Hematopoietic multipotent progenitor cell treated with erythropoietin and hydrocortisone succinate and interleukin-3 and kit ligand, for 4 days (in vitro differentiated cells): ENCODE results near the gene BTBD6.

Source experiments
- DNase-seq: peaks from one replicate; pipeline ENCODE4 v3.0.0-alpha.2; 2015

The BTBD6 gene

DNA sequence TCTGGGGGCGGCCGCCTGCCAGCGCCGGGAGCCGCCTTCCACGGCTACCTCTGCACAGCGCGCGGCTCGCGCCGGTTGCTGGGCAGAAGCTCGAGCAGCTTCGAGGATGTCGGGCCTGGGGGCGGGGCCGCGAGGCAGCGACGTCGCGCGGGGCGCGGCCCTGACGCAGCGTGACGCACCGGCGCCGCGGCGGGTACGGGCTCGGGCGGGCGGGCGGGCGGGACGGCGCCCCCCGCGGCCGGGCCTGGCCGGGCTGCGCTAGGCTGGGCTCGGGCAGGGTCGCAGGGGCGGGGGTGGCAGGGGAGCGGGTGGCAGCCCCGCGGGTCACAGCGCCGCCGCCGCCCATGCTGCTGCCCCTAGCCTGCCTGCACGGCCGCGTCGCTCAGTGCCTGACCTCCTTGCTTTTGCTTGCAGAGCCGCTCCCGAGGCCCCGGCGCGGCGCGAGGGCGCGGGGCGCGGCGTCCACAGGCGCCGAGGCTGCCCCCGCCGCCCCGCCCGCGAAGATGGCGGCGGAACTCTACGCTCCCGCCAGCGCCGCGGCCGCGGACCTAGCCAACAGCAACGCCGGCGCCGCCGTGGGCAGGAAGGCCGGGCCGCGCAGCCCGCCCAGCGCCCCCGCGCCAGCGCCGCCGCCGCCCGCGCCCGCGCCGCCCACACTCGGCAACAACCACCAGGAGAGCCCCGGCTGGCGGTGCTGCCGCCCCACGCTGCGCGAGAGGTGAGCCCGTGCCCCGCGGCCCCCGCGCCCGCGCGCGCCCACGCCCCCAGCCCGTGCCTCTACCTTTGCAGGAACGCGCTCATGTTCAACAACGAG is at the start of gene BTBD6:
Gene BTBD6 (plus strand): TSS at position 166 of the 814 bp plus-strand sequence. CDS start 179 bp downstream, at position 345.
- peak; percentile 94 for DNase-seq

DNA sequence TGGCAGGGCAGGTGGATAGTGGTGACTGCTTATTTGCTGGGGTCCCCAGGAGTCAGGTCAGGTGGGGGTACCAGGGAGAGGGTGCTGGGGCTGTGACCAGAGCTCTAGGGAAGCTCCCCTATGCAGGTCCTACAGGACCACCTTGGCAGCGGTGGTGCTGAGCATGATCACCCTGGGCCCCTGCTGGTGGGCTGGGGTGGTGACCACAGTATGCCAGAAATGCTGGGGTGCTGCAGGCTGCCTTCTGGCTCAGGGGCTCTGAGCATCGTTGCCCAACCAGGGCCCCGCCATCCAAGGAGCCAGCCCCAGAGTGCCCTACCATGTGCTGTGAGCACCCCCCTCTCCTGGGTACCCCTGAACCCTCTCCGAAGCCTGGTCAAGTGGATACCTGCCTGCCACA is 49.7 kb upstream of the BTBD6 start:
- DNase-seq = no peak

- DNase-seq = no peak
Observed at GRCh38 chr14:105199093-105199492, 49.2 kb upstream of the BTBD6 start.

- no peak for DNase-seq
Observed at GRCh38 chr14:105200074-105200473, 48.3 kb upstream of the BTBD6 start.

- DNase-seq = no peak
Observed at GRCh38 chr14:105200641-105201040, 47.7 kb upstream of the BTBD6 start.

GRCh38 chr14:105201156-105201924 is 47.0 kb upstream of the BTBD6 start:
- no peak for DNase-seq

DNA sequence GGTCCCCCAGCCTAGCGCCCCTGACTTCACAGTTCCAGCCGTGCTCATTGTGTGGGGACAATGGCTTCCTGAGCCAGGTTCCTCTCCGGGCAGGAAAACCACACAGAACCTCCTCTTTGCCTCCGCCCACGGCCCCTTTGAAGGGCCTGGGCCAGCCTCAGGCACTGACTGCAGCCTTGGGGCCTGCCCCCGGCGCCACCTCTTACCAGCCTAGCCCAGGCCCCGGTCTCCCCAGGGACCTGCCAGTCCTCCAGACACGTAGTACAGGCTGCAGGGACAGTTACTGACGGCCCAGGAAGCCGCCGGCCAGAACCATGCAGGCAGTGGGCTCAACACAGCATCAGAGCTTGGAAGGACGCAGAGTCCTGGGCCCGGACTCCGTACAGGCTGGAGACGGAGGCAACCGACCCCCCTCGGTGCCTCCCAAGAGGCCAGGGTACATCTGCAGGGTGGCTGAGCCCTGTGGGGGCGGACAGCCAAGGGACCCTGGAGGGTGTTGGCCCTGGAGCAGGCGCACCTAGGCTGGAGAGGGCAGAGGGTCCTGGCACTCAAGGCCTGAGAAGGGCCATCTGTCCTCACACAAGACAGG is 46.3 kb upstream of the BTBD6 start:
- DNase-seq = peak; percentile 81

GRCh38 chr14:105203057-105203531 is 45.2 kb upstream of the BTBD6 start:
- peak; percentile 70 for DNase-seq

DNA sequence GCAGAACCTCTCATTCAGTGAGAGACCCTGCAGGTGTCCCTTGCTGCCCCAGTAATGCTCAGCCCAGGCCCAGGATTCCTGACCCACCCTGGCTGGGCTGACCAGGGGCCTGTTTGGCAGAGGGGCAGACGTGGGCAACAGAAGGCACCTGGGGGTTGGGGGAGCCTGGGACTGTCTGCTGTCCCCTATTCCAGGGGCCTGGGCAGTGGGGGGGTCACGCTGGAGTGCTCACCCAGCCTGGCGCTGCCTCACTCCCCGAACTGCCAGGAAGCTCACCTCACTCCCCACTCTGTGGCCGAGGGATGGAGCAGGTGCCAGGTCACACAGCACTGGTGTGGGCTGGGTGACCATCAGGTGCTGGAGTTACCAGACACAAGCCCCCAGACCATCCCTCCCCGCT is 44.6 kb upstream of the BTBD6 start:
- DNase-seq = no peak

GRCh38 chr14:105204206-105204930 is 44.0 kb upstream of the BTBD6 start:
- DNase-seq = no peak

DNA sequence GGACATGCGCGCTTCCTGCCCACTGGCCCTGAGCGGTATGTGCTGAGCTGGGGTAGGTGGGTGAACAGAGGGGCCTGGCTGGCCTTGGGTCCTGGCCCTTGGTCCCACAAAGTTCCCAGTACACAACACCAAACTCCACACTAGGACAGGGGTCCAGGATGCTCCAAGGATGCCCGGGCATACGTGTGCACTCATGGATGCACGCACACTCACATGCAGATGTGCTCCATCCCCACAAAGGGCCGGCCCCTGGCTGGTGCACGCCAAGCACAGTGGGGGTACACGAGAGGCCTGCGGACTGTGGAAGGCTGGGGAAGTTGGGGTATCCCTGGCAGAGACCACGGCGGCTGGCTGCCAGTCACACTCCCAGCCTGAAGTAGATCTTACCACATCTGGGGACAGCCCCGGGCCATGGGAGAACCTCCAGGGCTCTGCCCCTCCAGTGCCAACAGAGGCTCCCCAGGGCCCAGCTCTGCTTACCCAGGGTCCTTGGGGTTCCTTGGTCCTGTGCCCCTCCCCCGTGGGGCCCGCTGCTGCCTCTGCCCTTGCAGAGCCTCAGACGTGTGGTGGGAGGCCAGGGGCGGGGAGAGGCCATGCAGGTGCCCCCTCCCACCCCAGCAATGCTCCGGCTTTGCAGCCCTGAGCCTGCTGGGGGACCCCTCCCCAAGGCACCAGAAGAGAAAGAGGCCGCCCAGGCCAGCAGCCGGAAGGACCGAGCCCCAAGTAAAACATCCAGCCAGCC is 43.2 kb upstream of the BTBD6 start:
- no peak for DNase-seq

DNA sequence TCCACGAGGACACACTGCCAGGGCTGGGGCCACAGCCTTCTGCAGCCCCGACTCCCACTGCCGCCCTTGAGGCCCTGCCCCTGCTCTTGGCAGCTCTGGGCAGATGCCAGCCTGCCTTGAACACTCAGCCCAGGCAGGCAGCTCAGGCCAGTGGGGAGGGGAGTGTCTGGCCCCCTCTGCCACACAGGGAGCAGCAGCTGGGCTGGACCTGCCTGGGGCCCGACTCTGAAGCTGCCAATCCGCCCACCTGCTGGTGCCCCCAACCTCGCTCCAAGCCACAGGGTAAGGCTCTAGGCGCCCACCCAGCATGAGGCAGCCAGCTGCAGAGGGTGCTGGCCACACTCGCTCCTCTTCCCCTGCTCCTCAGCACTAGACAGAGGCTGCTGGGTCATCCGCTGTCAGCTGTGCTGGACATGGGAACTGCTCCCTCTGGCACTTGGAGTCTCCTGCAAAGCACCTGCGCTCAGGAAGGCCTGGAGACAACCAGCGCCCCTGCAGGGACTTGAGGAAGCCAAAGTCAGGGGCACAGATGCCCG is 42.6 kb upstream of the BTBD6 start:
- DNase-seq = no peak

DNA sequence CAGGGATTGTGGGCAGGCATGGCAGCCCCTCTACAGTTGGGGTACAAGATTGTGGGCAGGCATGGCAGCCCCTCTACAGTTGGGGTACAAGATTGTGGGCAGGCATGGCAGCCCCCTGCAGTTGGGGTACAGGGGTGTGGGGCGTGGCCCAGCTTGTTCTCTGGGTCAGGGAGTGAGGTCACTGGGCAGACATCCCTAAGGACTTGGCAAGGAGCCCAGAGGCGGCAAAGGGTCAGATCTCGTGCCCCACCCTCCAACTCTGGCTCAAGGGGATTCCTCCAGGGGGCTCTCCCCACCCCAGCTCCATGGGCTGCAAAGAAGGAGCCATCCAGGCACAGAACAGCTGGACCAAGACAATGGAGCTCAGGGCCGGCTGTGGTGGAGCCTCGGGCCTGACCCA is 41.5 kb upstream of the BTBD6 start:
- no peak for DNase-seq

- peak; percentile 34 for DNase-seq
Observed at GRCh38 chr14:105207460-105207901, 40.9 kb upstream of the BTBD6 start.

DNA sequence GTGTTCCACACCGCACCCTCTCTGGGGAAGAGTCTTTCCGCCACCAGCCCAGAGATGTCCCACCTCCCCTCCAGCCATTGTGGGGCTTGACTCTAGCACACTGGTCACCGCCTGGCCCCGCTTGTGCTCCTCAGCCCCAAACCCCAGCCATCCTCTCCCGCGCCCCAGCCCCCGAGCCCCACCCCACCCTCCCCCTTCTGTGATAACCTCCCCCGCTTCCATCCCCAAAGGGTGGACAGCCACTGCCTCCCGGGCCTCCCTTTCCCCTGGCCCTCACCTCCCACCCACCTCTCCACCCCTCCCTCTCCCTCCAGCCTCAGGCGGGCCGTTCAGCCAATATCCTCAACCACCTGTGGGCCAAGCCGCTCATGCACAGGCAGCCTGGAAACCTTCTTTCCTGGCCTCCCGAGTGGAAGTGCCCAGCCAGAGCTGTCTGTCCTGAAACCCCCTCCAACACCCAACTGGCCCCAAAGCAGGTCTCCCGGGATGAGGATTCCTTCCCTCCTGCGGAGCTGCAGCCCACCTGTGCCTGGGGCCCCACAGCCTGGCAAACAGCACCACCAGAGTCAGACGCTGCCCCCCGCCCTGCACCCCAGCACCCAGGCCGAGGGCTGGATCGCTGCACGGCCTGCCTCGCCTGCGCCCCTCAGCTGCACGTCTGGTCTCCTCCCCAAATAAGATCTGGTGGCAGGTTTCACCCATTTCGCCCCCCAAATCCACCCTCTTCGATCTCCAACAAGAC is 40.2 kb upstream of the BTBD6 start:
- no peak for DNase-seq

DNA sequence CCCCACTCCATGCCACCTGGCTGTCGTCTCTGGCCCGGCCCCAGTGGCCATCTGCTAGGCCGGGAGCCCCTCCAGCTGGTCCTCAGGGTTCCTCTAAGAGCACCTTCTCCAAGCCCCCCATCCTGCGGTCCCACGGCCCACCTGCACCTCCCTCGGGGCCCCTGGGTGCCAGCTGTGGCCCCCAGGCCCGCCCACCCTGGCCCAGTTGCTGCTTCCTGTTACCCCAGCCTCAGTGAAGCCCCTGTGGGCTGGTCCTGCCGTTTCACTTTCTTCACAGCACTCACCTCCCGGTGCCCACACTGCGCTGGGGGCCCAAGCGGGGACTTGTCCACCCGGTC is 39.6 kb upstream of the BTBD6 start:
- no peak for DNase-seq

DNA sequence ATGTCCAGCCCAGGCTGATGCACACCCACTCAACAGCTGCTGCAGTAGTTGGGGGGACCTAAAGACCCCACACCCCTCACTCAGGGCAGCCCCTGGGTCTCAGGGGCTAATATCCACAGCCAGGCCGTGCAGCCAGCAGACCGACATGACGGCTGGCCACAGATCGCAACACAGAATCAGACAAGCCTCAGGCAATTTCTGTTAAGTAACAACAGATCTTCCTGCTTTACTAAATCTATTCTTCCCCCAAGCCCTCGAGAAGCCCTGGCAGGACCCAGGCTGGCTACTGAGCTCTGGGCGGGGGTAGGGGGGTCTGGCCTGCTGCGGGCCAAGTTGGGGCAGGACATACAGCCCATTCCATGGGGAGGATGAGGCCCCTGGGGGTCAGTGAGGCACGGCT is 39.2 kb upstream of the BTBD6 start:
- no peak for DNase-seq

DNA sequence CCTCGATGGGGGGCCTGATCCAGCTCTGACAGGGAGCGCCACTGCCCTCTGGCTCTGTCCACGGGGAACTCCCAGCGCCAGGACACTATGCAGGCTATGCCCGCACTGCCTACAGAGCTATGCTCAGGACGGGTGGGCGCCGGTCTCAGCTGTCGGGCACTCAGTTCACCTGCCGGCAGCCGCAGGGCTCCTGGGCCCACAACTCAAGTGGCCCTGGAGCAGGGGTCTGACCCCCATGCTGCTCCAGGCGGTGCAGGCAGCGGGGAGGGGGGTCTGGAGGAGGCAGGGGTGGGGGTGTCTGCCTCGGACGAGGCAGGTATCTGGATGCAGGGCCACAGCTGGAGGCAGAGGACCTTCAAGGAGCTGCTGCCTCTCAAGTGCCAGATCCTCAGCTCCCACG is 38.7 kb upstream of the BTBD6 start:
- no peak for DNase-seq

DNA sequence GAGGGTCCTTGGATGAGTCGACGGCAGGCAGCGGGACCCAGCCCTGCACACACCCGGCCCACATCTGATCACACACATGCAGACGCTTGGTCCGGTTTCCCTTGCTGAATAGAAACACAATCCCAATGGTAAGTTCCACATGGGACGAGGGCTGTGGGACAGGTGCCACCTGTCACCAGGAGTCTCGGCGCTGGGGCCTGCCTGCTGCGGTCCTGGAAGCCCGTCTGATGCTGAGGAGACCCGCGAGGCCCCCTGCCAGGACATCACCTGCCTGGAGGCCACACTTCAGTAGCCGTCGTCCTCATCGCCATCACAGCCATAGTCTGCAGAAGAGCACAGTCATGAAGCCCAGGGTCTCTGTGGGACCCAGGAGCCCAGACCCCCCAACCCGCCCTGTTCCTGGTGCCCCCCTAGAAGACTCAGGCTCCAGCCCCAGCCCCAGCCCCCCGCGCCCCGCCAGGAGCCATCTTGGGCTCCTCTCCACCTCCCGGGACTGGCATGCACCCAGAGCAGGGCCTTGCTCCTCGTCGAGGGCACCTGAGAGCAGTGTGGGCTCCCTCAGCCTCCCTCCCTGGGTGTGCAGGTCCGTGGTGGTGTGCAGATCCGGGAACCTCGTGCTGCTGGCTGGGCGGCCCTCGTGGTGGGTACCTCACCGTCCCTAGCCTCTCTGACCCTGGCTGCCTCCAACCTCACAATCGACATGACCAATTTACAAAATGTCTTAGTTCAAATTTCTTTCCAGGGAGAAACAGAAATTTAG is 37.9 kb upstream of the BTBD6 start:
- no peak for DNase-seq

DNA sequence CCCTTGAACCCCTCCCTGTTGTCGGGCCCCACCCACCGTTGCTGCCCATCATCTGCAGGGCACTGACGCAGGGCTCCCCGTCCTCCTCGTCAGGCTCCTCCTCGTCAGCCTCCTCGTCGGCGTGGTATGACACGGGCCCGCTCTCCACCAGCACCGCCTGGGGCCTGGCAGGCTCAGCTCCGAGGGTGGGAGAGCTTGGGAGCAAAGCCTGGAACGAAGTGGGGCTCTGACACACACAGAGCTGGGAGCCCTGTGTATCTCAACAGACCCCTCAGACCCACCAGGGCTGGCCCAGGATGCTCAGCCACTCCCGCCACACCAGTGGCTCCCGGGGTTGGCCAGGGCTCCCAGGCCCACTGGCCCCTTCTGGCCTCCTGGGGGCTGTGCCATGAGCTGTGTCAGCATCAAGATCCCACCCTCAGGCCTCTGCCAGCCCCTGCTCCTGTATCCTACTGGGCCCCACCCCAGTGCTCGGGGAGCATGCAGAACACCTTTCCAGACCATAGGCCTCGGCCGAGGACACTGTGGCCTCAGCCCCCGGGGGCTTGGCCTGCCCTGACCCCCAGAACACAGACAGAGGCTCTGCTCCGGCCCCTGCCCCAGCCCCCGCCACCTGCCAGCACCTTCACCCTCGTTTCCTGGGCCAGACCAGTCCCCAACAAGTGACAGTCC is 37.1 kb upstream of the BTBD6 start:
- no peak for DNase-seq
